ENCODE results near the gene SMS.

SMS gene

GRCh38 chrX:21958916-21959315 lies 18.4 kb downstream of the SMS start:
- Histone ChIP-seq H3K4me3 (ENCODE audit: insufficient read depth, low read length, poor library complexity, severe bottlenecking) (no peak overlapping the region), H3K79me2 (ENCODE audit: insufficient read depth, low read length) (peaks cover 93% of the 10 kb centered on the region)

GRCh38 chrX:21959362-21960051 lies 19.0 kb downstream of the SMS start:
- Histone ChIP-seq H3K9me3 (ENCODE audit: insufficient read depth, low read length) (no peaks in the 10 kb centered on the region), H4K20me1 (ENCODE audit: low read depth, low read length) (no peaks in the 10 kb centered on the region), H3K27me3 (ENCODE audit: low read length) (no peaks in the 10 kb centered on the region), H3K79me2 (ENCODE audit: insufficient read depth, low read length) (peaks cover 93% of the 10 kb centered on the region), H3K9ac (ENCODE audit: low read length) (no peak overlapping the region), H3K9me2 (replicated peaks; ENCODE audit: insufficient read depth, low read length) (no peaks in the 10 kb centered on the region), H3F3A (ENCODE audit: insufficient read depth) (no peaks in the 10 kb centered on the region), H3K27ac (ENCODE audit: low read depth, low read length) (no peak overlapping the region), H2AFZ (ENCODE audit: low read depth, low read length, severe bottlenecking) (no peak overlapping the region), H3K4me2 (ENCODE audit: low read depth, low read length, poor library complexity, severe bottlenecking) (no peak overlapping the region), H3K36me3 (ENCODE audit: low read length) (no peaks in the 10 kb centered on the region), H3K4me3 (ENCODE audit: insufficient read depth, low read length, poor library complexity, severe bottlenecking) (no peak overlapping the region)
- TF ChIP-seq CTCF (IDR thresholded peaks at IDR 0.05; ENCODE audit: insufficient read depth, low read length, poor library complexity, severe bottlenecking) (no peak), EZH2phosphoT487 (conservative IDR thresholded peaks at IDR 0.05; ENCODE audit: low read length) (no peak)

More at GRCh38 chrX:21958916-21959315, 18.4 kb downstream of the SMS start:
- Histone ChIP-seq H3K9me2 (replicated peaks; ENCODE audit: insufficient read depth, low read length) (no peaks in the 10 kb centered on the region), H3K9ac (ENCODE audit: low read length) (no peak overlapping the region), H3K9me3 (ENCODE audit: insufficient read depth, low read length) (no peaks in the 10 kb centered on the region), H3K27ac (ENCODE audit: low read depth, low read length) (no peak overlapping the region), H3K36me3 (ENCODE audit: low read length) (no peaks in the 10 kb centered on the region), H3K4me2 (ENCODE audit: low read depth, low read length, poor library complexity, severe bottlenecking) (no peak overlapping the region), H3K27me3 (ENCODE audit: low read length) (no peaks in the 10 kb centered on the region), H2AFZ (ENCODE audit: low read depth, low read length, severe bottlenecking) (no peak overlapping the region), H3F3A (ENCODE audit: insufficient read depth) (no peaks in the 10 kb centered on the region), H4K20me1 (ENCODE audit: low read depth, low read length) (no peaks in the 10 kb centered on the region)
- TF ChIP-seq CTCF (IDR thresholded peaks at IDR 0.05; ENCODE audit: insufficient read depth, low read length, poor library complexity, severe bottlenecking) (no peak), EZH2phosphoT487 (conservative IDR thresholded peaks at IDR 0.05; ENCODE audit: low read length) (no peak)

- Histone ChIP-seq H3K9me3 (ENCODE audit: insufficient read depth, low read length) (no peaks in the 10 kb centered on the region), H3K4me2 (ENCODE audit: low read depth, low read length, poor library complexity, severe bottlenecking) (no peak overlapping the region), H3K36me3 (ENCODE audit: low read length) (no peaks in the 10 kb centered on the region), H4K20me1 (ENCODE audit: low read depth, low read length) (no peaks in the 10 kb centered on the region), H3K4me3 (ENCODE audit: insufficient read depth, low read length, poor library complexity, severe bottlenecking) (no peak overlapping the region), H3K27ac (ENCODE audit: low read depth, low read length) (no peak overlapping the region), H3K9ac (ENCODE audit: low read length) (no peak overlapping the region), H3K27me3 (ENCODE audit: low read length) (no peaks in the 10 kb centered on the region), H3K79me2 (ENCODE audit: insufficient read depth, low read length) (peaks cover 86% of the 10 kb centered on the region), H2AFZ (ENCODE audit: low read depth, low read length, severe bottlenecking) (no peak overlapping the region), H3F3A (ENCODE audit: insufficient read depth) (no peaks in the 10 kb centered on the region), H3K9me2 (replicated peaks; ENCODE audit: insufficient read depth, low read length) (no peaks in the 10 kb centered on the region)
- no peak for TF ChIP-seq CTCF (IDR thresholded peaks at IDR 0.05; ENCODE audit: insufficient read depth, low read length, poor library complexity, severe bottlenecking)
- no peak for TF ChIP-seq EZH2phosphoT487 (conservative IDR thresholded peaks at IDR 0.05; ENCODE audit: low read length)
Observed at GRCh38 chrX:21960569-21961541, 20.3 kb downstream of the SMS start.
